ENCODE data around the gene GLRX2.
A peak's percentile ranks its signal among the peaks of the same experiment; 100 is the strongest.

GLRX2 gene

DNA sequence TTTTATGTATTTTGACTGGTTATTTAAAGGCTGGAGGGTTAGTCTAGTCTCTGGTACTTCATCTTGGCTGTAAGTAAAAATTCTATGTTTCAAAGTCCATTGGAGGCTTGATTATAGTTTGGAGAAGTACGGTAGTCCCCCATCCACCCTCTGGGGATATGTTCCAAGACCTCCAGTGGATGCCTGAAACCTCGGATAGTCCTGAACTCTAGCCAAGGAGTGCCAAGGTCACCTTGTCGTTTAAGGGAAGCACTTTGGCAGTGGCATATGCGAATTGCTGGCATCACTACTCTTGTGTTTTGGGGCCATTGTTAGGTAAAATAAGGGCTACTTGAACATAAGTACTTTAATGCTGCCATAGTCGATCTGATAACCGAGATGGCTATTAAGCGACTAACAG, 35.0 kb upstream of the GLRX2 start:
- TF ChIP-seq, protein P1, sequence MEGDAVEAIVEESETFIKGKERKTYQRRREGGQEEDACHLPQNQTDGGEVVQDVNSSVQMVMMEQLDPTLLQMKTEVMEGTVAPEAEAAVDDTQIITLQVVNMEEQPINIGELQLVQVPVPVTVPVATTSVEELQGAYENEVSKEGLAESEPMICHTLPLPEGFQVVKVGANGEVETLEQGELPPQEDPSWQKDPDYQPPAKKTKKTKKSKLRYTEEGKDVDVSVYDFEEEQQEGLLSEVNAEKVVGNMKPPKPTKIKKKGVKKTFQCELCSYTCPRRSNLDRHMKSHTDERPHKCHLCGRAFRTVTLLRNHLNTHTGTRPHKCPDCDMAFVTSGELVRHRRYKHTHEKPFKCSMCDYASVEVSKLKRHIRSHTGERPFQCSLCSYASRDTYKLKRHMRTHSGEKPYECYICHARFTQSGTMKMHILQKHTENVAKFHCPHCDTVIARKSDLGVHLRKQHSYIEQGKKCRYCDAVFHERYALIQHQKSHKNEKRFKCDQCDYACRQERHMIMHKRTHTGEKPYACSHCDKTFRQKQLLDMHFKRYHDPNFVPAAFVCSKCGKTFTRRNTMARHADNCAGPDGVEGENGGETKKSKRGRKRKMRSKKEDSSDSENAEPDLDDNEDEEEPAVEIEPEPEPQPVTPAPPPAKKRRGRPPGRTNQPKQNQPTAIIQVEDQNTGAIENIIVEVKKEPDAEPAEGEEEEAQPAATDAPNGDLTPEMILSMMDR (IDR thresholded peaks at IDR 0.05; ENCODE audit: insufficient read depth, low read length, missing control alignments) = no peak
- no peak for DNase-seq (ENCODE audit: low read depth, low spot score)
- POLR2A ChIA-PET = no interaction called here
- no peak overlapping the region for H3K4me3 ChIP-seq (ENCODE audit: low read depth, low read length)
- CTCF ChIA-PET = no interaction called here

DNA sequence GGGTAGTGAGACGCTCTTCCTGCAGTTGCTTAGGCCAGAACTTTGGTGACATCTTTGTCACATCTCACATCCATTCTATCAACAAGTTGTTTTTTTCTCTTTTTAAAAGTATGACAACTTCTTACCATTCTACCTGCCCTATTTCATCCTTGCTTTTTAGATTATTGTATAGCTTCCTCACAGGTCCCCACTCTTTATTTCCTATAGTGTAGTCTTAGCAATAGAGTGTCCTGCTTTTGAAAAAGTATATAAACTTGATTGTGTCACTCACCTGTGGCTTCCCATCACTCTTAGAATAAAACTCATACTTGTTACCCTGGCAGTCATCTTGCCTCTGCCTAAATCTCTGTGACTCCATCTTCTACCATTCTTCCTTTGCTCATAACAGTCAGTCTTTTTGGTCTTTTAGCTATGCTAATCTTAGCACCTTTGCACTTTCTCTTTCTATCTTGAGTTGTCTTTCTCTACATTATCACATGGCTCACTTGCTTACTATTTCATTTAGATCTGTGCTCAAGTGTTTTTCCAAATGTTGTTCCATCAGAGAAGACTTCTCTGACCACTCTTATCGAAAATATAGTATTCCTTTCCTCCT, 26.1 kb upstream of the GLRX2 start:
- DNase-seq (ENCODE audit: low read depth, low spot score) = no peak

DNA sequence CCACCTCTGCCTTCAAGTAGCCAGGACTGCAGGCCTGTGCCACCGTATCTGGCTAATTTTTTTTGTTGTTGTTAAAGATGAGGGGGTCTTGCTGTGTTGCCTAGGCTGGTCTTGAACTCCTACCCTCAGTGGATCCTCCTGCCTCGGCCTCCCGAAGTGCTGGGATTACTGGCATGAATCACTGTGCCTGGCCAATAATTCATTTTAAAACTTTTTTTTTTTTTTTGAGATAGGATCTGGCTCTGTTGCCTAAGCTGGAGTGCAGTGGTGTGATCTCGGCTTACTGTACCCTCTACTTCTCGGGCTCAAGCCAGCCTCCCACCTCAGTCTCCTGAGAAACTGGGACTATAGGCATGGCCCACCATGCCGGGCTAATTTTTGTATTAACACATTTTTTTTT, 20.2 kb upstream of the GLRX2 start:
- ChIA-PET CTCF (interaction anchor here (1.3 to 2.8 kb wide), 3 partner anchors 8 to 20 kb away, joined by 4 to 11 read pairs (median 5); partner anchors contain the start of gene GLRX2), POLR2A (interaction anchor here (0.7 kb wide), 1 partner anchor 551 kb away, joined by 3 read pairs; no protein-coding TSS in a partner anchor)
- DNase-seq (ENCODE audit: low read depth, low spot score) = no peak
- TF ChIP-seq, protein P1 (IDR thresholded peaks at IDR 0.05; ENCODE audit: insufficient read depth, low read length, missing control alignments) = no peak
- H3K4me3 ChIP-seq (ENCODE audit: low read depth, low read length) = no peak overlapping the region

More for the DNA sequence above, 26.1 kb upstream of the GLRX2 start:
- TF ChIP-seq, protein P1 (IDR thresholded peaks at IDR 0.05; ENCODE audit: insufficient read depth, low read length, missing control alignments) = no peak
- POLR2A ChIA-PET = no interaction called here
- CTCF ChIA-PET = no interaction called here
- no peak overlapping the region for H3K4me3 ChIP-seq (ENCODE audit: low read depth, low read length)

DNA sequence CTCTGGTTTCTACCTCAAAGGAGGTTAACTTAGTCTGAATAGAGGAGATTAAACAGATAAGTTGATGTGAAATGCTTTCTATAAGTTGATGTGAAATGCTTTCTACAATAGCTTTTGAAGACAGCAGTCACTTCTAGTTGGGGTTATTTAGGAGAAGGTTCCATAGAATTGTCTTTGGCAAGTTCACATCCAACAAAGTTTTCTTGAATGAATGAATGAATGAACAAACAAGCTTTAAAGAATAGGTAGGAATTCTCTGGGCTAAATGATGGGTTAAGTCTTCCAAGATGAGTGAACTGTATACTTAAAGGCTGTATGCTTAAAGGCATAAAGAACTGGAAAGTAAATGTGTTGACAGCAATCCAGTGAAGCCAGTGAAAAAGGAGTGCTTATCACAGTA, 18.5 kb upstream of the GLRX2 start:
- CTCF ChIA-PET = interaction anchor here (1.8 to 4.8 kb wide), 4 partner anchors 19 to 649 kb away, joined by 4 to 78 read pairs (median 12); partner anchors contain the start of gene GLRX2
- DNase-seq (ENCODE audit: low read depth, low spot score) = no peak
- POLR2A ChIA-PET = no interaction called here
- TF ChIP-seq, protein P1 (IDR thresholded peaks at IDR 0.05; ENCODE audit: insufficient read depth, low read length, missing control alignments) = no peak
- peak overlapping the region; percentile 89 for H3K4me3 ChIP-seq (ENCODE audit: low read depth, low read length)

DNA sequence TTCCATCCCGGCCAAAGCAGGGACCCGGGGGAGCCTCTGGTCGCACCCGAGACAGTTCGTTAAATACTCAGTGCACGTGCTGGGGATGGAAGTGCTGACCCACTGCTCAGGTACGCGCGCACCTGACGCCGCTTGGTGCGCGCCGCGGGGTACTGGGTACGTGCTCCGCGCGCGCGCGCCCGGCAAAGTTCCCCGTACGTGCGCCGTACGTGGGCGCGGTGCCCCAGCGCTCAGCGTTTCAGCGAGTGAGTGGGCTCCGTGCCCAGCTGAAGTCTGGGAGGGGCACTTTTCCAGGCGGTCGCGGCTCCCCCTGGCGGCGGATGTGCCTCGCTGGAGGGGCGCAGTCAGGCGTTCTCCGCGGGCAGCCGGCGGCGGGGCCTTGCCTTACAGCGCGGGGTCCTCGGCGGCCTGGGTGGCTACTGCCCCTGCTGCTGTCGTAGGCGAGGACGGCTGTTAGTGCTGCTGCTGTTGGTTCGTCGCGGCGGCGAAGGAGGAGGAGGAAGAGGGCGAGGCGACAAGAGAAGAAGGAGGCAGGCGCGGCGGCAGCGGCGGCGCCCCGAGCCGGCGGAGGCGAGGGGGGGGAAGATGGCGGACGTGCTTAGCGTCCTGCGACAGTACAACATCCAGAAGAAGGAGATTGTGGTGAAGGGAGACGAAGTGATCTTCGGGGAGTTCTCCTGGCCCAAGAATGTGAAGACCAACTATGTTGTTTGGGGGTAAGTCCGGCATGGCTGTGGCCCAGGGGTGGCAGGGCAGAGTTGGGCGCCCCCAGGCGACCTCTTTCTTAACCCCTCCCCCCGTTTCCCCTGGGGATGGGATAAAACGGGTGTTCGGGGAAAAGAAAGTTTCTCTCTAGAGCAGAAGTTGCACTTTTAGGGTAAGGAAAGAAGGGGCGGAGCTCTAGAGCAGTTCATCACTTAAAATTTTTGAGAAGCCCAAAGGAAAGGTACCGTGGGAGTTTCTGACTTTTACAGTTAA, 16.7 kb upstream of the GLRX2 start, which contains the start of gene CDC73:
CDC73 (plus strand) TSS at position 416 of the 978 bp plus-strand sequence; CDS start at position 586, 170 bp downstream.
- TF ChIP-seq, protein P1 (IDR thresholded peaks at IDR 0.05; ENCODE audit: insufficient read depth, low read length, missing control alignments) = peak; percentile 98
- POLR2A ChIA-PET = interaction anchor here (0.7 to 2.1 kb wide), 4 partner anchors 10 to 1619 kb away, joined by 3 to 24 read pairs (median 5); partner anchors contain the start of genes GLRX2 and UCHL5
- peak; percentile 82 for DNase-seq (ENCODE audit: low read depth, low spot score)
- CTCF ChIA-PET = interaction anchor here (0.8 to 4.8 kb wide), 9 partner anchors 9 to 647 kb away, joined by 3 to 78 read pairs (median 11); partner anchors contain the start of gene GLRX2
- peak within 1 kb of the TSS; percentile 89 for H3K4me3 ChIP-seq (ENCODE audit: low read depth, low read length)
